ENCODE measurements around the gene NR3C1.

The NR3C1 gene

GRCh38 chr5:143228597-143229293 is 174.7 kb downstream of the NR3C1 start:
- TF ChIP-seq, protein P1, sequence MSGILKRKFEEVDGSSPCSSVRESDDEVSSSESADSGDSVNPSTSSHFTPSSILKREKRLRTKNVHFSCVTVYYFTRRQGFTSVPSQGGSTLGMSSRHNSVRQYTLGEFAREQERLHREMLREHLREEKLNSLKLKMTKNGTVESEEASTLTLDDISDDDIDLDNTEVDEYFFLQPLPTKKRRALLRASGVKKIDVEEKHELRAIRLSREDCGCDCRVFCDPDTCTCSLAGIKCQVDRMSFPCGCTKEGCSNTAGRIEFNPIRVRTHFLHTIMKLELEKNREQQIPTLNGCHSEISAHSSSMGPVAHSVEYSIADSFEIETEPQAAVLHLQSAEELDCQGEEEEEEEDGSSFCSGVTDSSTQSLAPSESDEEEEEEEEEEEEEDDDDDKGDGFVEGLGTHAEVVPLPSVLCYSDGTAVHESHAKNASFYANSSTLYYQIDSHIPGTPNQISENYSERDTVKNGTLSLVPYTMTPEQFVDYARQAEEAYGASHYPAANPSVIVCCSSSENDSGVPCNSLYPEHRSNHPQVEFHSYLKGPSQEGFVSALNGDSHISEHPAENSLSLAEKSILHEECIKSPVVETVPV (CRISPR knock-in tag; IDR thresholded peaks at IDR 0.05), result no peak
- TF ChIP-seq ZFP30 (CRISPR knock-in tag; IDR thresholded peaks at IDR 0.05), result no peak
- no peak for TF ChIP-seq OSR1 (CRISPR knock-in tag; IDR thresholded peaks at IDR 0.05)
- TF ChIP-seq CSDC2 (CRISPR knock-in tag; IDR thresholded peaks at IDR 0.05), result no peak
- TF ChIP-seq TOX (CRISPR knock-in tag; IDR thresholded peaks at IDR 0.05; ENCODE audit: borderline replicate concordance), result no peak
- no peak for TF ChIP-seq ZC3H10 (CRISPR knock-in tag; IDR thresholded peaks at IDR 0.05)
- no peak for TF ChIP-seq CREB5 (CRISPR knock-in tag; IDR thresholded peaks at IDR 0.05; ENCODE audit: low read depth)
- no peak for TF ChIP-seq TCF4 (CRISPR knock-in tag; IDR thresholded peaks at IDR 0.05; ENCODE audit: borderline replicate concordance)
- no peak for TF ChIP-seq ZNF565 (CRISPR knock-in tag; conservative IDR thresholded peaks at IDR 0.05; ENCODE audit: low read depth)
- no peak for TF ChIP-seq ARNTL (CRISPR knock-in tag; IDR thresholded peaks at IDR 0.05; ENCODE audit: borderline replicate concordance, low read depth)
- no peak for TF ChIP-seq PPARA (CRISPR knock-in tag; IDR thresholded peaks at IDR 0.05; ENCODE audit: borderline replicate concordance)
- ATAC-seq, result no peak

Measured in SK-N-SH treated with all-trans-retinoic acid at 6 μM for 48 hours (cell line).